ENCODE data around the gene TMEM132C.
"Not testable (repeated sequence)": the region's sequence is repeated elsewhere in the genome, so short reads cannot be mapped to it uniquely, and the experiment has no call there.

TMEM132C gene

DNA sequence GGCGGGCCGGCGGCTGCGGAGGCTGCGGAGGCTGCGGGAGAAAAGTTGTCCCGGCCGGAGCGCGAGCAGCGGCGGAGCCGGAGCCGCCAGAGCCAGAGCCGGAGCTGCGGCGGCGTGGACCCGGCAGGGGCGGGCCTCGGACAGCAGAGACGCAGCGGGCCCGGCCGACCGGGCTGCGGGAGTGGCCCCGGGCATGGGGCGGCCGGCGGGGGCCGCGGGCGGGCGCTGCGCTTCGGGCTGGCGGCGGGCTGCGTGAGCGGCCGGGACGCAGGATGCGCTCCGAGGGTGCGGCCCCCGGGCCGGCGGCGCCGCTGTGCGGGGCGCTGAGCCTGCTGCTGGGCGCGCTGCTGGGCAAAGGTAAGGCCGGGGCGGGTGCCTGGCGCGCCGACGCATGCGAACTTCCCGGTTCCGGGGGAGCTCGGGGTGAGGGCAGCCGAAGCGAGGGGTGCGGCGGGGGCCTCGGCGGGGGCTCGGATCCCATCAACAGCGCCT, at the start of gene TMEM132C:
Gene TMEM132C (plus strand): TSS at position 40 of the 492 bp plus-strand sequence. CDS start 233 bp downstream, at position 273.
- no peak for DNase-seq (ENCODE audit: low read depth)

DNA sequence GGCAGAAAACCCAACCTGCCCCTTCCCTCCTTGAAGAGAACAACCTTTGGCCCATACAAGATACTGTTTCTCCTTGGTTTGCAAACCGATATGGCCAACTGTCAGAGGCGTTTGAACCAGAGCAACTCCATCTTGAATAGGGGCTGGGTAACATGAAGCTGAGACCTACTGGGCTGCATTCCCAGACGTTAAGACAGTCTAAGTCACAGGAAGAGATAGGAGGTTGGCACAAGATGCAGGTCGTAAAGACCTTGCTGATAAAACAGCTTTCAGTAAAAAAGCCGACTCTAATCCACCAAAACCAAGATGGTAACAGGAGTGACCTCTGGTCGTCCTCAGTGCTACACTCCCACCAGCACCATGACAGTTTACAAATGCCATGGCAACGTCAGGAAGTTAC, 42.7 kb upstream of the TMEM132C start:
- no peak for DNase-seq (ENCODE audit: low read depth)

DNA sequence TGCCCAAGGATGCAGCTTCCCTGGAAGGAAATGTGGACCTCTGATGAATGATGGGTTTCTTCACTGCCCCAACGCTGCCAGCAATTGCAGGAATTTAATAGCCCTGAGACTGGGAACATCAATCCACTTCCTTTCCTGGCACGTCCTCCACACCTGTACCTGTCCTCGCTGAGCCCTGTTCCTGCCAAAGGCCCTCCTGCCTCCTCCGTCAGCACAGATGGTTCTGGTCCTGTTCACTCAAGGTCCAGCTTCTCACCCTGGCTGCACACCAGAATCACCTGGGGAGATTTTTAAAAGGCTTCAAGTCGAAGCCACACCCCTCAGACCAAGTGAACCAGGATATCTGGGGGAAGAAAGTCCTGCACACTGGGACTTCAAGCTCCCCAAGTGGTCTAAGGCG, 38.4 kb upstream of the TMEM132C start:
- no peak for DNase-seq (ENCODE audit: low read depth)

DNA sequence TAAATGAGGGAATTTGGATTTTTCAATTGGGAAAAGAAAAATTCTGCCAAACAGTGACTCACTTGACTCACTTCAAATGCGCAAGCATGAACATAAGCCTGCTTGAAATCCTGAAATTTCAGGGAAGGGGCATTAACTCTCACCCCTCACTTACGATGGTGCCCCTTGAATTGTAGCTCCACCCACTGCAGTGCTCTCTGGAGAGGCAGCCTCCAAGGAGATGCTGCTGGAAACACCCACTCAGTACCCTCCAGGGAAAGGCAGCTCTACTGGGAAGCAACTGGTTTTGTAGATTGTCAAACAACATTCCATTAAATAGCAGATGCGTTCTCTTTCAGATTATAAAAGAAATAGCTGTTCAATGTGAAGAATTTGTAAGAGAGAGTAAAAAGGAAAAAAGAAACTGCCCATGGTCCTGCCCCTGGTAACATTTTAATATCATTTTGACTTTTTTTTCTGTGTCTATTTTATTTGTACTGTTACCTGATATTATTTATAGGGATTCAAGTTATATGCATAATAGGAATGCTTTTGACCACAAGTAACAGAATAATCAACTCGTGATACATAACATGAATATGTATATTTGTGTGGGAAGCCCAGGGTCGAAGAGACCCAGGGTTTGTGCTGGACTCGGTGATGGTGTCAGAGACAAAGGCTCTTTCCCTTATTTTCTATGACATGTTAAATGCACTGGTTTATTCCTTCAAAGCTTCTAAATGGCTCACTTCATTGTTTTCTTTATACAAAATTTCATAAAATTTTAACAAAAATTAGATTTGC, 31.1 kb upstream of the TMEM132C start:
- no peak for DNase-seq (ENCODE audit: low read depth)

DNA sequence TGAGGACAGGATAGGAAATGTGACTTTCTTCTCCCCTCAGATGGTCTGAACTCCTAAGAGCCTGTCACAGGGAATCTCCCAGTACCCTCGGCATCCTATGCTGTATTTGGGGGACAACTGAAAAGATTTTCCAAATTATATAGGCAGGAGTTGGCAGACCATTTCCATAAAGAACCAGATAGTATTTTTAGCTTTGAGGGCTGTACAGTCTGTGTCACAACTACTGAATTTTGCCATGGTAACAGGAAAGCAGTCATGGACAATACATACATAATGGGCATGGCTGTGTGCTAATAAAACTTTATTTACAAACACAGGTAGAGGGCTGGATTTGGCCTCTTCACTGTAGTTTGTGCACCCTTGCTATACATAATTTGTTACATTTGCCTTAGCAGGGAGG, 30.4 kb upstream of the TMEM132C start:
- no peak for DNase-seq (ENCODE audit: low read depth)

DNA sequence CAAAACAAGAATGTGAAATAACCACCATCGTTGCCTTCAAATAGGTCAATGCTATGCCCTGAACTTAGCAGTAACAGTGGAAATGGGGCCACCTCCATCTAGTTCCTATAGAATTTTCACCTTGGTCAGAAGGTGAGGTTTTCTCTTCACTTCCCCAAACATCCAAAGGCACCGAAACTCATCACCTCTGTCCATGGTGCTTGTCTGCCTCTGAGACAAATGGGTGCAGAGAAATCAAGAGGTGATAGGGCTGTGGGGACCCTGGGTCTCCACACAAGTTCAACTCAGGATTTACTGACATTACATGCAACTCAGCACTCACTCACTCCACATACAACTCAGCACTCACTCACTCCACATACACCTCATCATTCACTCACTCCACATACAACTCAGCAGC, 26.2 kb upstream of the TMEM132C start:
- no peak for DNase-seq (ENCODE audit: low read depth)

DNA sequence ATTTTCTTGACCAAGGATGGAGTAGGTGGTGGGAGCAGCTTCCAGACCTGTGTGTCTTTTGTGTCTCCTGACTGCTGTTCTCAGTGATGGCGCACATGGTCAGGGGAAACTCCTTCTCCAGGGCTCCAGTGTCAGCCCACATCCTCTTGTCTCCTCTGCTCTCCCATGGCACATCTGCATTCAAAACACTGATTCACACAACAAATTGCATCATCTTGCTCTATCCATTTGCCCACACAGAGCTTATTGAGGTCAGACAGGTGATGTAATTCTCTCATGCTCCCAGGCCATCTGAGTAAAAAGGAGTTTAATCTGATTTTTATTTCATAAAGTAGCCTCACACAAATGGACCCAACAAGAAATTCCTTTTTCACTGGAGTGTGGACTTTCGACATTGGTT, 21.8 kb upstream of the TMEM132C start:
- DNase-seq (ENCODE audit: low read depth), result no peak

DNA sequence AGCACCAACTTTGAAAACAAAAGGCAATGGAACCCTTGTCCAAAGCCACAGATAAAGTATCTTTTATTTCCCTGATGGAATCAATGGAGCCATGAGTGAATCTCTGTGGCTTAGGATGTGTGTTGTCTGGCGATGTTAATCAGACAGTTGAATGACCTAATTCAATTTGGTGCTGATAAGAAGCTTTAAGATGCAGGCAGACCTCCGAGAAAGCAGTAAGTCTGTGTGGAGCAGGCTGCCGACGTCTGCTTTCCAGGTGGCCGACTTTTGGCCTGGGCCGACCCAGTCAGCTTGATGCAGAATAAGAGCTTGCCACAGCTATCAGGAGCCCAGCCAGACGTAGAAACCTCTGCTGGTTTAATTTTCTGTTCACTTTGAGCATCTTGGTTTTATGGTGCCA, 21.1 kb upstream of the TMEM132C start:
- DNase-seq (ENCODE audit: low read depth), result no peak

DNA sequence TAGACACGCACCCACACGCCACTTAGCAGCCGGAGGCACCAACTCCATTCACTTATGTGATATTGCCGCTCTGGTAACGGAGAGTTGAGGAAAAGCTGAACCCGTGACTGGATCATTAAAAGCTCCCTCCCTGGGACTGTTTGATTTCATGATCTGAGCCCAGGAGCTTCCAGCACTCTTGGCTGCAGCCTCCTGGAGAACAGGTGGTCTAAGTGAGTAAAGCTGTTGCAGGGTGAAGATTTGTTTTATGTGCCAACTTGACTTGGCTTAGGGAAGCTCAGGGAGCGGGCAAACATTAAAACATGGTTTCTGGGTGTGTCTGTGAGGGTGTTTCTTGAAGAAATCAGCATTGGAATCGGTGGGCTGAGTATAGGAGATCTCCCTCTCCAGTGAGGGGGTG, 16.9 kb upstream of the TMEM132C start:
- DNase-seq (ENCODE audit: low read depth), result no peak

DNA sequence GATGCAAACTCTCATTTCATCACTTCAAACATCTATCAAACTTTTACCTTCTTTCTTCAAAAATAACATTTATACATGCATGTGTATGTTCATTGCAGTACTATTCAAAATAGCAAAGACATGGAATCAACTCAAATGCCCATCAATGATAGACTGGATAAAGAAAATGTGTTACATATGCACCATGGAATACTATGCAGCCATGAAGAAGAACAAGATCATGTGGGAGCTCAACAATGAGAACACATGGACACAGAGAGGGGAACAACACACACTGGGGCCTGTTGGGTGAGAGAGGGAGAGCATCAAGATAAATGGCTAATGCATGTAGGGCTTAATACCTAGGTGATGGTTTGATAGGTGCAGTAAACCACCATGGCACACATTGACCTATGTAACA, 13.1 kb upstream of the TMEM132C start:
- not testable (repeated sequence) for DNase-seq (ENCODE audit: low read depth)

DNA sequence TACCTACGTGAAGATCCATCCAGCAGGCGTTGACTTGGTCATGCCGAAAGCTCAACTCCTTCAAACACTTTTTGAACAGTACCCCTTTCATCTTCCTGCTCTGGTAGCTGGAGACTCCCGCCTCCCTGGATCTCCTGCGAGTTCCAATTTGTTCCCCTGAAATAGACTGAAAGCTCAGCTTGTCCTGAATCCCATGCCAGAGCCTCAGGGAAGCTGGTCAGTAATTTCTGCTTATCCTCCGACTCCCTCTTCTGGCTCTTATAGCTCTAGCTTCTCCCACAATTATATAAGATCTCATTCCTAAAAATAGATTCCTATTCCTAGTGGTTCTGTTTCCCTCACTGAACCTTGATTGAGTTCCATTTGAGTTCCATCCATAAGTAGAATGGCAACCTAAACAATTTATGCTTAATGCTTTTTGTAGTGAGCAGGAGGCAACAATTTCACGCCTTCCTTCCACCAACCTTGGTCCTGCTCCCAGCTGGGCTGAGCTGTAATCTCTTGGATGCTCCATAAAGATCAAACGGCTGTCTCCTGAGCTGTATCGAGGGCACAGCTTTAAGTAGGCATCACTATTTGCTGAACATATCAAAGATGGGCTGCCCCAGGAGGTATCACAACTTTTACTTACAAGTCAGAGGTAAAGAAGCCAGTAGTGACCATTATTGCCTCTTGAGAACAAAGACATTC, 8.0 kb upstream of the TMEM132C start:
- no peak for DNase-seq (ENCODE audit: low read depth)

DNA sequence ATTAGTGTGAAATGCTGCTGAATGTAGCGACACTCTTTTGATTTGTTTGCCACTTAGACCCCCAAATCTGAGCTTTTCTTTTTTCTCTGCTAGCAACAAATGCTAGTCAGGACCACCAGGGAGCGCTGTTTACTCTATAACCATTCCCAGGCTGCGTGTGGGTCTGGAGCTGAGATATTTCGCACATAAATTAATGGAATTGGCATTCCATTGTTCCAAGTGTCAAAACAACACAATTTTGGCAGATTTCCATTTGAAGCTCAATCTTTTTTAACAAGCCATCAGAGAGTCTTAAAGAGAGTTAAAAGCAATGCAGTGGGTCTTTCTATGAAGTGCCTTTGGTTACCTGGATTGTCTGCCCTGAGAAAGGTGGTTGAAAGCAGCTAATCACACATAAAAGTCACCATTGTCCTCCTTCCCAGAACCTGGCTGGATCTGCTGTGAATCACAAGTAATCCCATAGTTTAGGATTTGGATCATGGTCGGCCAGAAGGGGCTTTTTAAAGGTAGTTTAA, 7.4 kb upstream of the TMEM132C start:
- DNase-seq (ENCODE audit: low read depth), result no peak

DNA sequence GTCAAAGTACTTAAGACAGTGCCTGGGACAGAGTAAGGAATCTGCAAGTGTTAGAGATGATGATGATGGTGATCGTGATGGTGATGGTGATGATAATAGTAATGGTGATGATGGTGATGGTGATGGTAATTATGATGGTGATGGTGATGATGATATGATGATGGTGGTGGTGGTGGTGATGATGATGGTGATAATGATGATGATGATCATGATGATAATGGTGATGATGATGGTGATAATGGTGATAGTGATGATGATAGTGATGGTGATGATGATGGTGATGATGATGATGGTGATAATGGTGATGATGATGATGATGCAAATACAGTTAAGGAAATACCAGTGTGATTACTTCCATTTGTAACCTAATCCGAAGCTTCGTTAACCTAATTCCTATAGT, 5.2 kb upstream of the TMEM132C start:
- no peak for DNase-seq (ENCODE audit: low read depth)

DNA sequence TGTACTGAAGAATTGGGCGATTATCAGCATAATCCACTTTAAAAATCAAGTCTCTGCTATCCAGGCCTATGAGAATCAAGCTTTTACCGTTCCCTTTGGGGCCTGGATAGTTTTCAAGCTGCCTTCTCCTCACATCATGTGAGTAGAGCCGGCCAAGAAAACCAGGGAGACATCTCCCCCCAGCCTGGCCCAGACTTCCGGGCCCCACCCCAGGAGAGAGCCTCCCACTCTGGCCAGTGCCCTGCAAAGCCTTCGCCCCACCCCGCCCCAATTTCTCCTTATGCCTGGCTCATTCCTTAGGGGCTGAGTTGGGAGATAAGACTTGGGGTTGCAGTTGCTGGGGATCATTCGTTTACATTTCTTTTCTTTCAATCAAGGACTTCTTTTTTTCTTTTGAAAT, 1.4 kb upstream of the TMEM132C start:
- no peak for DNase-seq (ENCODE audit: low read depth)

DNA sequence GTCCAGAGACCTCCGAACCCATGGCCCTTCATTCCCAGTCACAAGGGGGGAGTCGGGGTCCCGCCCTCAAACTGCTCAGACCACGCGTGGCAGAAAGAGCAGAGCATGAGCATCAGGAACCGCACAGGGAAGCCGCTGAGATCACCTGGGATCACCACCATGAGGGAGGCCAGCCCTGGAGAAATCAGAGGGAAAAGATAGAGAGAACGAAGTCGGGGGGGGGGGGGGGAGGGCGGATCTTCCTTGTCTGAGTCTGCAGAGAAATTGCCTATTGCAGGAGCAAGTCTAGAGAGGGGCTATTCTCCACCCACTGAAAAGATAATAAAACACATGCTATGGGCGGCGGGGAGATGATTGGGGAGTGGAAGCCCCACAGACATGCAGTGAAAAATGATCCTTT, 884 bp upstream of the TMEM132C start:
- DNase-seq (ENCODE audit: low read depth), result no peak

DNA sequence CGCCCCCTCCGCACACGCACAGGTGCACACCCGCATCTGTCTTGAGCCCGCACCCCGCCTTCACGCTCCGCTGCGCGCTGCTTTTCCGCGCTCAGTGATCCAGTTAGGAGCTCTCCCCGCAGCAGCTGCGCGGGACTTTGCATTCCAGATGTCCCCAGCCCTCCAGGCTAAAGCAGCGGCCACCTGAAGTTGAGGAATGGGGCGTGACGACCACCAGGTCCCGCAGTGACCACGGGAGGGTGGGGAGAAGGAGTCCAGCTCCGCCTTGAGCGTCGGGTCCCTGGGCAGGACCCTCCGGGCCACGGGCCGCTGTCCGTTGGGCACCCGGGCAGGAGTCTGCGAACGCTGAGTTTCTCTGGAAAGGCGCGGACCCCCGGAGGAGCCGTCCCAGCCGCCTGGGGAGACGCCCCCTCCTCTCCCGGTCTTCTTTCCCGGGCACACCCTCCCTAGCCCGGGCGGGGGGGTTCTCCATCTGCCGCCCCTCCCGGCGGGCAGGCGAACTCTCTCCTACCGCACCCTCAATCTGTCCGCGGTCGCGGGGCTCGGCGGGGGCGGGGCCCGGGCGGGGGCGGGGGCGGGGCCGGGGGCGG, 334 bp upstream of the TMEM132C start:
- DNase-seq (ENCODE audit: low read depth), result no peak

DNA sequence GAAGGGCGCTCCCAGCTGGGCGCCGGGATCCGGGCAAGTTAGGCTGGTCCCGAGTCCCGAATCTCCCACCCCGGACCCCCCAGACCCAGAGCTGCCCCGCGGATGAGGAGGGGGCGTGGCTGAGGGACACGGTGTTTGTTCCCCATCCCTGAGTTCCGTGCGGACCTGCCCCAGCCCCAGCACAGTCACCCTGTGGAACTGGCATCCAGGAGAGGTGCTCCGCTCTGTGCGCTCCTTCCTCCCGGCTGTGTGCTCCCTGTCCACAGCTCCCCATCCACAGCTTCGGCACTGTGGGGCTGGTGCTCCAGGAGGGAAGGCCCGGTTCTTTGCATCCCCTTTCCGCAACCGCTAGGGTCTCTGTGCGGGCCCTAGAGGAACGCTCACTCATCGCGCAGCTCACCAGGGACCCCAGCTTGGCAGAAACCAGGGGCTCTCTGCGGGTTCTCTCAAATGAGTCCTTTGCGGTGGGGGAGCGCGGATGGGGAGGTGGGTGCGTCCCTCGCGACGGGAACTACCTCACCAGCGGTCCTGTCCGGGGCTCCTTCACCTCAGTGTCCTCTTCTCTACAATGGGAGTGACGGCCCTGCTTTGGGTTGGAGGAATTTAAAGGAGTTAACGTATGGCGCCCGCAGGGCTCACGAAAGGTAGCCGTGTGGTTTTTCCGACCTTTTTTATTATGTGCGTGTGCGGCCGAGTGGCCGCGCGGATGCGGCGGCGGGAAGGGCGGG, 845 bp downstream of the TMEM132C start:
- DNase-seq (ENCODE audit: low read depth), result no peak

DNA sequence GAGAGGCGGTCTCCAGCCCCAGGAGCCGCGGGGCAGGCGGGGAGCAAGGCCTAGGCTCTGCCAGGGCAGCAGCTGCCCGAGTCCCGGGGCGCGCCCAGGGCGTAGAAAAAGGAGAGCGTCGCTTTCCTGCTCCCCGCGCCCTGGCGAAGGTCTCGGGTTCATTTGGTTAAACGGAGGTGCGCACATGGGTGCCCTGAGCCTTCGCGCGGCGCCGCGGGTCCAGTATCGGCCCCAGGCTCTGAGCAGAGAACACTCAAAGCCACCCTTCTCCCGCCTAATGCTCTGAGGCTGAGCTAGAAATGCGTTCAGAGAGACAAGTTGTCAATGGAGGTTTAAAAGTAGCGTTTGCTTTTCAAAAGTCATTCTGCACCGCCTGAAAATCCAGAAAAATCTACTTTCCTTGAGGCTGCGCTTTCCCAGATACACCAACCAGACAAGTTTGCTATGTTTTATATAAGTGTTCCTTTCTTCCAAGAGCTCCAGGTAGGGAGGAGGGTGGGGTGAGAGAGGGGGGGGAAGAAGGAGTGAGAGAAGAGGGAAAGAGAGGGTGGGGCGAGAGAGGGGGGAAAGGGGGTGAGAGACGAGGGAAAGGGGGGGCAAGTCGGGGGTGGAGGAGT, 1.5 kb downstream of the TMEM132C start:
- DNase-seq (ENCODE audit: low read depth), result no peak

DNA sequence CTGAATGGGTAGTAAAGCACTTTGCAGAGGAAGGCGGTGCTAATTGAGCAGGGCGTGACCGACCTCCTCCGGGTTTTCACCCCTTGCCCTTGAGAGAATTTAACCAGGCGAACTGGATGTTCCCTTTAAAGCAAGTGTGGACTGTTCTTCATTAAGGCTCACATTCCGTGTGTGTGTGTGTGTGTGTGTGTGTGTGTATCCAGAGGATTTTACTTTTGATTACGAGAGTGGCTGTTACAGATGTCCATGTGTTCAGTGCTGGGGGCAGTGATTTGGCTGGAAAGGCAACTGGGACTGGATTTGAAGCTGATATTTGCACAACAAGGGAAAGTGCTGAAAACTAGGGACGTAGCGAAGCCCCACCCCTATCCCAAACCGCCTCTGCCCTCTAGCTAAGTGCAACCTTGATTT, 2.2 kb downstream of the TMEM132C start:
- no peak for DNase-seq (ENCODE audit: low read depth)

DNA sequence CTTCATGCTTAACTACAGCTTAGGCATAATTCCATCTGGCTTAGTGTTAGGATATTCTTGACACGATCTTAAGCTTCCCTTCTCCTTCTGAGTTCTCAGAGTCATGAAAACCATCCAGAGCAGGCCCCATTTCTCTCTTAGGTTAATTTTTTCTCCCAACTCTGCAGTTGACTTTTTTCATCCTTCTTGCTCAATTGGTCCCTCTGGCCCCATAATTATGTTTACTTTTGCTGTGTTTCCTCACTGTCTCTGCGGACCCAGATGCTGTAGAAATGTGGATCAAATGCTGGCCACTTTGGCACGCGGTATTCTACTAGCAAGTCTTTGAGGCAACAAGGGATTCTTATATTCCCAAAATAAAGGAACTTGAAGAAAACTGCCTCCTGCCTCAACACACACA, 9.5 kb downstream of the TMEM132C start:
- DNase-seq (ENCODE audit: low read depth), result no peak

DNA sequence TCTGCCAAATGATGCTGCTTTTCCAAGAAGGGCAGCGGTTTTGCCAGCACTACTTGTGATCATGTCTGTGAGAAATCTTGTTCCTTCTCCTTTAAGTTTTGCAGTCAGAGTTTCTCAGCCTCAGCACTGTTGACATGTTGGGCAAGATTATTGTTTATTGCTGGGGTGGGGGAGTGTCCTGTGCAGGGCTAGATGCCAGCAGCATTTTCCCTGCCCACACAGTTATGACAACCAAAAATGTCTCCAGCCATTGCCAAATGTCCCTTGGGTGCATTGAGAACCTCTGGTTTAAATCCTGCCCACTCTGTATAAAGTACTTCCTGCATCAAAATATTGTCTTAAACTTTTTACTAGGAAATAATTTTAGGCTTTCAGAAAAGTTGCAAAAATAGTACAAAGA, 20.0 kb downstream of the TMEM132C start:
- DNase-seq (ENCODE audit: low read depth), result no peak

DNA sequence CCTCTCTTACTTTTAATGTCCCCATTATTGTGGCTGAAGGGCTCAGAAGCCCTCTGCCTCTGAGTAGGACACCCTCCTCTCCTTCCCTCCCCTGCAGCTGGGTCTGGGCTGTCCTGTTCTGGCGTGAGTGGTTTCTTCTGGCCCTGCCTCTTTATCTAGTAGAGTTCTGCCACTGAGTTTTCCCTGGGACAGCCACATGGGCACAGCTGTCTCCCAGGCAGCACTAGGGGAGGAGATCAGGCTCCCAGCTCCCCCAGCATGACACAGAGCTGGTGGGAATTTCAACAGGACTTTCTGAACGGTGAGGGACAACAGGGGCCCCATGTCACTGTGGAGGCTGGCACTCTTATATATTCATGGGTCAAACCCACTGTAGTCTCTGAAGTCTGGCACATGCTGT, 21.4 kb downstream of the TMEM132C start:
- no peak for DNase-seq (ENCODE audit: low read depth)

Data from stromal cell of bone marrow (primary cell).